GM12878 (cell line): ENCODE results near the gene PRTN3. TPM values are rescaled to one million over a fixed set of nuclear protein-coding genes. Genes with fewer than 3 reads are reported as not detected.
"Not testable (repeated sequence)": the region's sequence is repeated elsewhere in the genome, so short reads cannot be mapped to it uniquely, and the experiment has no call there.

ENCODE experiments used
- ATAC-seq: fragments of 200-7000 bp; cut with Tn5 transposase; 3 replicates; pipeline ENCODE4 v1.9.1; 2020; ENCODE audit warnings: mild to moderate bottlenecking, moderate library complexity
- BruUV-seq: library from RNA; stranded (reverse); fragments of 400-500 nt; replicated peaks from 2 replicates; lab custom pipeline; 2021; lab: Mats Ljungman, UMichigan
- CTCF ChIA-PET: fragments of 300-600 bp; sonication (Branson Sonifier 250); formaldehyde crosslinking; extraction: SDS; loops from one replicate; lab custom pipeline; 2021; ENCODE audit warnings: inconsistent platforms; lab: Yijun Ruan, JAX
- POLR2A ChIA-PET: fragments of 350-600 bp; formaldehyde crosslinking; extraction: SDS; loops from one replicate; lab custom pipeline; 2021; ENCODE audit warnings: inconsistent platforms; lab: Charles Lee
- RAD21 ChIA-PET: fragments of 300-600 bp; sonication (Branson Sonifier 250); formaldehyde crosslinking; loops from one replicate; lab custom pipeline; 2023; ENCODE audit warnings: antibody characterized with exemption; ENCODE audit not compliant: unreplicated experiment; lab: Charles Lee
- SMC1A ChIA-PET: fragments of 300-600 bp; sonication (Branson Sonifier 250); formaldehyde crosslinking; loops from one replicate; lab custom pipeline; 2023; ENCODE audit not compliant: unreplicated experiment, uncharacterized antibody; lab: Charles Lee
- DNase-seq: peaks from one replicate; pipeline ENCODE4 v3.0.0-alpha.2; 2011; ENCODE audit warnings: low read depth, low spot score
- FAIRE-seq: peaks from 3 replicates; lab custom pipeline; 2011; peaks lifted over from hg19 to GRCh38; lab: Jason Lieb, UNC
- H2AFZ ChIP-seq: 2 replicates; pipeline ENCODE4 v1.6.0; 2011; ENCODE audit warnings: low read depth, low read length, control low read depth; ENCODE audit not compliant: control insufficient read depth
- H3K27ac ChIP-seq: 2 replicates; pipeline ENCODE4 v1.5.1; 2011; ENCODE audit warnings: control low read depth; ENCODE audit not compliant: control insufficient read depth, insufficient read depth
- H3K27me3 ChIP-seq, 2 experiments: replicated peaks in 1 of 2; 2 replicates each; pipeline versions ENCODE4 v1.6.0 to v1.6.1; 2011; ENCODE audit warnings: low read length in 1 of 2; ENCODE audit not compliant: control insufficient read depth in 2 of 2, insufficient read depth in 2 of 2
- H3K36me3 ChIP-seq, 2 experiments: 2 replicates each; pipeline ENCODE4 v1.5.1; 2011; ENCODE audit warnings: low read length in 1 of 2; ENCODE audit not compliant: control insufficient read depth in 2 of 2, insufficient read depth in 2 of 2
- H3K4me1 ChIP-seq: 2 replicates; pipeline ENCODE4 v1.6.1; 2011; ENCODE audit warnings: mild to moderate bottlenecking, low read length, moderate library complexity, mixed read lengths; ENCODE audit not compliant: control insufficient read depth, insufficient read depth
- H3K4me2 ChIP-seq: 2 replicates; pipeline ENCODE4 v1.6.0; 2011; ENCODE audit warnings: control low read depth; ENCODE audit not compliant: control insufficient read depth, insufficient read depth
- H3K4me3 ChIP-seq: fragments of 200-600 bp; sonication (generic); 2 replicates; pipeline ENCODE4 v1.5.1; 2016
- H3K79me2 ChIP-seq: 2 replicates; pipeline ENCODE4 v1.6.0; 2011; ENCODE audit warnings: low read length; ENCODE audit not compliant: control insufficient read depth, insufficient read depth
- H3K9ac ChIP-seq: 2 replicates; pipeline ENCODE4 v1.8.0; 2011; ENCODE audit warnings: low read length, control low read depth, mixed read lengths; ENCODE audit not compliant: control insufficient read depth, insufficient read depth
- H3K9me3 ChIP-seq: replicated peaks from 3 replicates; pipeline ENCODE4 v1.5.1; 2011; ENCODE audit warnings: mild to moderate bottlenecking, low read length; ENCODE audit not compliant: control insufficient read depth, insufficient read depth
- H4K20me1 ChIP-seq: 2 replicates; pipeline ENCODE4 v1.6.0; 2011; ENCODE audit not compliant: control insufficient read depth, insufficient read depth
- CHD1 ChIP-seq: IDR thresholded peaks from 2 replicates; pipeline ENCODE4 v1.6.1; 2012; ENCODE audit warnings: low read depth, low read length, improper control_type of control experiment
- CHD2 ChIP-seq: IDR thresholded peaks from 2 replicates; pipeline ENCODE4 v1.6.1; 2011; ENCODE audit warnings: low read depth, low read length, improper control_type of control experiment, borderline replicate concordance
- EP300 ChIP-seq, 2 experiments: fragments of 150-350 bp in 1 of 2; IDR thresholded peaks; 2 replicates each; pipeline ENCODE4 v1.6.1; 2011 to 2012; ENCODE audit warnings: low read depth in 2 of 2, low read length in 2 of 2, borderline replicate concordance in 1 of 2, improper control_type of control experiment in 1 of 2, inconsistent platforms in 1 of 2; ENCODE audit not compliant: control insufficient read depth in 1 of 2
- IKZF2 ChIP-seq, 2 experiments: fragments of 450-650 bp; IDR thresholded peaks; 2 replicates each; pipeline ENCODE4 v1.6.1; 2017; ENCODE audit warnings: mild to moderate bottlenecking in 2 of 2, moderate library complexity in 2 of 2
- NBN ChIP-seq: fragments of 450-650 bp; IDR thresholded peaks from 2 replicates; pipeline ENCODE4 v1.6.1; 2016
- PAX8 ChIP-seq: fragments of 450-650 bp; IDR thresholded peaks from 2 replicates; pipeline ENCODE4 v1.6.1; 2017; ENCODE audit warnings: mild to moderate bottlenecking, moderate library complexity
- SIX5 ChIP-seq: IDR thresholded peaks from 2 replicates; pipeline ENCODE4 v1.6.1; 2011; ENCODE audit warnings: mild to moderate bottlenecking, low read depth, low read length, moderate library complexity; ENCODE audit not compliant: severe bottlenecking
- ZNF622 ChIP-seq: fragments of 450-650 bp; IDR thresholded peaks from 2 replicates; pipeline ENCODE4 v1.6.1; 2017; ENCODE audit warnings: mild to moderate bottlenecking, inconsistent platforms
- WGBS: methylation state at CpG from one replicate; pipeline ENCODE4 v1.1.6; 2016; ENCODE audit warnings: low lambda C conversion rate; ENCODE audit not compliant: insufficient replicate concordance, insufficient coverage; ENCODE audit errors: missing lambda C conversion rate; 5-methylcytosine and 5-hydroxymethylcytosine counted together
- in situ Hi-C: fragments of 300-500 bp; cut with MboI; formaldehyde crosslinking; loops from 9 replicates; pipeline ENCODE4 v1.14.3; 2018; ENCODE audit warnings: mixed read lengths
- intact Hi-C: fragments of 100-400 bp; cut with micrococcal nuclease; formaldehyde crosslinking; loops from one replicate; pipeline ENCODE4 v1.14.2; 2022; ENCODE audit not compliant: unreplicated experiment
- polyA plus RNA-seq, 11 experiments: library from polyadenylated mRNA; depleted of rRNA in 4 of 11; unstranded in 6 of 11; stranded (reverse) in 5 of 11; fragments of >200 nt; fragmentation: Nextera tagmentation in 4 of 11; fragmentation: Illumina TruSeq in 1 of 11; extraction: Ambion mirVana in 4 of 11; extraction: Trizol in 1 of 11; gene quantifications; 1 replicate in 1 of 11; 2 replicates in 10 of 11; pipeline versions ENCODE4 v1.2.1 to v1.2.3, GENCODE V29; 2011 to 2016; ENCODE audit warnings: inconsistent platforms in 2 of 11, missing spikeins in 2 of 11, low read depth in 1 of 11
- total RNA-seq, 4 experiments: library from RNA; depleted of rRNA in 3 of 4; stranded (reverse); fragments of >200 nt in 3 of 4; fragmentation: Illumina TruSeq in 1 of 4; extraction: Trizol in 1 of 4; gene quantifications; 2 replicates each; pipeline versions ENCODE4 v1.2.1 to v1.2.3, GENCODE V29; 2013 to 2021
- TF ChIP-seq, protein P1 (sequence below): IDR thresholded peaks from 2 replicates; pipeline ENCODE4 v1.6.1; 2012; ENCODE audit warnings: mild to moderate bottlenecking, low read depth, low read length

PRTN3 gene
- total and polyA plus RNA-seq, 10 of the 15 experiments (the other 5 are each of a cell fraction or from before 2014, with no cell fraction given) = 0.08 TPM; not detected in 9

- TF ChIP-seq, protein P1, sequence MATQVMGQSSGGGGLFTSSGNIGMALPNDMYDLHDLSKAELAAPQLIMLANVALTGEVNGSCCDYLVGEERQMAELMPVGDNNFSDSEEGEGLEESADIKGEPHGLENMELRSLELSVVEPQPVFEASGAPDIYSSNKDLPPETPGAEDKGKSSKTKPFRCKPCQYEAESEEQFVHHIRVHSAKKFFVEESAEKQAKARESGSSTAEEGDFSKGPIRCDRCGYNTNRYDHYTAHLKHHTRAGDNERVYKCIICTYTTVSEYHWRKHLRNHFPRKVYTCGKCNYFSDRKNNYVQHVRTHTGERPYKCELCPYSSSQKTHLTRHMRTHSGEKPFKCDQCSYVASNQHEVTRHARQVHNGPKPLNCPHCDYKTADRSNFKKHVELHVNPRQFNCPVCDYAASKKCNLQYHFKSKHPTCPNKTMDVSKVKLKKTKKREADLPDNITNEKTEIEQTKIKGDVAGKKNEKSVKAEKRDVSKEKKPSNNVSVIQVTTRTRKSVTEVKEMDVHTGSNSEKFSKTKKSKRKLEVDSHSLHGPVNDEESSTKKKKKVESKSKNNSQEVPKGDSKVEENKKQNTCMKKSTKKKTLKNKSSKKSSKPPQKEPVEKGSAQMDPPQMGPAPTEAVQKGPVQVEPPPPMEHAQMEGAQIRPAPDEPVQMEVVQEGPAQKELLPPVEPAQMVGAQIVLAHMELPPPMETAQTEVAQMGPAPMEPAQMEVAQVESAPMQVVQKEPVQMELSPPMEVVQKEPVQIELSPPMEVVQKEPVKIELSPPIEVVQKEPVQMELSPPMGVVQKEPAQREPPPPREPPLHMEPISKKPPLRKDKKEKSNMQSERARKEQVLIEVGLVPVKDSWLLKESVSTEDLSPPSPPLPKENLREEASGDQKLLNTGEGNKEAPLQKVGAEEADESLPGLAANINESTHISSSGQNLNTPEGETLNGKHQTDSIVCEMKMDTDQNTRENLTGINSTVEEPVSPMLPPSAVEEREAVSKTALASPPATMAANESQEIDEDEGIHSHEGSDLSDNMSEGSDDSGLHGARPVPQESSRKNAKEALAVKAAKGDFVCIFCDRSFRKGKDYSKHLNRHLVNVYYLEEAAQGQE = no peak
- TF ChIP-seq NBN (no peak), CHD1 (no peak), PAX8 (no peak), CHD2 (no peak), IKZF2 (IDR thresholded peaks at IDR 0.05) (no peak), ZNF622 (no peak), EP300 (IDR thresholded peaks at IDR 0.05; ENCODE audit: borderline replicate concordance in 1 of 2, control insufficient read depth in 1 of 2, low read depth in 2 of 2, low read length in 2 of 2) (no peak), SIX5 (no peak)
Measured at GRCh38 chr19:835210-835810, 5.5 kb upstream of the PRTN3 start (continued).

DNA sequence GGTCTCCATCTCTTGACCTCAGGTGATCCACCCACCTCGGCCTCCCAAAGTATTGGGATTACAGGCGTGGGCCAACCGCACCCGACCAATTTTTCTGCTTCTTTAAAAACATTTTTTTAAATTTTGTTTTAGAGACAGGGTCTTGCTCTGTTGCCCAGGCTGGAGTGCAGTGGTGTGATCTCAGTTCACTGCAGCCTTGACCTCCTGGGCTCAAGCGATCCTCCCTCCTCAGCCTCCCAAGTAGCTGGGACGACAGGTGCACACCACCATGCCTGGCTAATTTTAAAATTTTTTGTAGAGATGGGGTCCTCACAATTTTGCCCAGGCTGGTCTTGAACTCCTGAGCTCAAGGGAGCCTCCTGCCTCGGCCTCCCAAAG, 2.0 kb downstream of the PRTN3 start:
- WGBS = 58% methylated on average over 7 of the region's 7 CpGs
- BruUV-seq, H3K27ac ChIP-seq: not testable (repeated sequence)

More for the DNA sequence above, 2.0 kb downstream of the PRTN3 start:
- H3K4me2 ChIP-seq, H2AFZ ChIP-seq, H3K9ac ChIP-seq, SMC1A ChIA-PET, H3K36me3 ChIP-seq, H4K20me1 ChIP-seq, POLR2A ChIA-PET, H3K27me3 ChIP-seq, ATAC-seq, H3K79me2 ChIP-seq, CTCF ChIA-PET, RAD21 ChIA-PET, FAIRE-seq, intact Hi-C loops, DNase-seq, in situ Hi-C loops, H3K4me3 ChIP-seq, H3K9me3 ChIP-seq, H3K4me1 ChIP-seq: not testable (repeated sequence)
